HEK293 (cell line): ENCODE measurements around the gene ST3GAL2.

Experiments used
- CTCF ChIA-PET: fragments of 350-600 bp; formaldehyde crosslinking; extraction: SDS; loops from one replicate; lab custom pipeline; 2021; ENCODE audit warnings: antibody characterized with exemption; lab: Yijun Ruan, JAX
- POLR2A ChIA-PET: fragments of 300-600 bp; formaldehyde crosslinking; extraction: SDS; loops from one replicate; lab custom pipeline; 2020; ENCODE audit warnings: antibody characterized with exemption, inconsistent platforms; lab: Yijun Ruan, JAX
- H3K27ac ChIP-seq: fragments of 200-500 bp; sonication (Bioruptor generic); 2 replicates; pipeline ENCODE4 v1.5.1; 2014; ENCODE audit warnings: low read depth, low read length, control low read depth, inconsistent platforms; ENCODE audit errors: extremely low read depth
- H3K36me3 ChIP-seq, 2 experiments: fragments of 200-500 bp in 1 of 2; sonication (Bioruptor generic) in 1 of 2; 1 replicate in 1 of 2; 2 replicates in 1 of 2; pipeline ENCODE4 v1.5.1; 2014 to 2017; ENCODE audit warnings: inconsistent platforms in 2 of 2, low read length in 2 of 2; ENCODE audit not compliant: control insufficient read depth in 2 of 2, insufficient read depth in 1 of 2
- H3K4me1 ChIP-seq: fragments of 200-500 bp; sonication (Bioruptor generic); 2 replicates; pipeline ENCODE4 v1.5.1; 2014; ENCODE audit warnings: mild to moderate bottlenecking, low read length, inconsistent platforms; ENCODE audit not compliant: control insufficient read depth, insufficient read depth
- H3K4me3 ChIP-seq: 2 replicates; pipeline ENCODE4 v1.5.1; 2011; ENCODE audit warnings: low read depth, mild to moderate bottlenecking, control low read depth, low read length, moderate library complexity
- H3K9me3 ChIP-seq: fragments of 200-500 bp; sonication (Bioruptor generic); 2 replicates; pipeline ENCODE4 v1.5.1; 2014; ENCODE audit warnings: low read depth, low read length, inconsistent platforms; ENCODE audit not compliant: control insufficient read depth, insufficient read depth
- GFI1B ChIP-seq: fragments of 450-650 bp; formaldehyde crosslinking; IDR thresholded peaks from 2 replicates; pipeline ENCODE4 v1.5.1; 2016; ENCODE audit warnings: missing biosample characterization, missing genetic modification characterization
- GLI4 ChIP-seq: fragments of 450-650 bp; formaldehyde crosslinking; IDR thresholded peaks from 2 replicates; pipeline ENCODE4 v1.5.1; 2016; ENCODE audit warnings: missing biosample characterization, missing genetic modification characterization
- GLIS1 ChIP-seq: fragments of 450-650 bp; formaldehyde crosslinking; IDR thresholded peaks from 2 replicates; pipeline ENCODE4 v1.5.1; 2016; ENCODE audit warnings: missing biosample characterization, missing genetic modification characterization
- HIC1 ChIP-seq: fragments of 450-650 bp; formaldehyde crosslinking; IDR thresholded peaks from 2 replicates; pipeline ENCODE4 v1.5.1; 2016; ENCODE audit warnings: missing biosample characterization, missing genetic modification characterization
- IKZF3 ChIP-seq: fragments of 450-650 bp; IDR thresholded peaks from 2 replicates; pipeline ENCODE4 v1.5.0; 2018; ENCODE audit warnings: missing biosample characterization, mild to moderate bottlenecking, missing genetic modification characterization, moderate library complexity
- KLF1 ChIP-seq: fragments of 450-650 bp; formaldehyde crosslinking; IDR thresholded peaks from 2 replicates; pipeline ENCODE4 v1.5.1; 2016; ENCODE audit warnings: missing biosample characterization, missing genetic modification characterization
- OSR2 ChIP-seq: fragments of 450-650 bp; formaldehyde crosslinking; IDR thresholded peaks from 2 replicates; pipeline ENCODE4 v1.5.1; 2016; ENCODE audit warnings: missing biosample characterization, missing genetic modification characterization
- PRDM1 ChIP-seq: fragments of 450-650 bp; formaldehyde crosslinking; IDR thresholded peaks from 2 replicates; pipeline ENCODE4; 2016; ENCODE audit warnings: missing biosample characterization, missing genetic modification characterization
- PRDM10 ChIP-seq: fragments of 450-650 bp; formaldehyde crosslinking; IDR thresholded peaks from 2 replicates; pipeline ENCODE4 v1.5.1; 2016; ENCODE audit warnings: missing biosample characterization, missing genetic modification characterization
- TRIM28 ChIP-seq: IDR thresholded peaks from 2 replicates; pipeline ENCODE4 v1.6.1; 2011; ENCODE audit warnings: low read length, control low read depth, borderline replicate concordance
- ZBTB6 ChIP-seq: fragments of 450-650 bp; formaldehyde crosslinking; IDR thresholded peaks from 2 replicates; pipeline ENCODE4 v1.5.1; 2017; ENCODE audit warnings: missing biosample characterization, missing genetic modification characterization
- ZEB2 ChIP-seq: fragments of 450-650 bp; formaldehyde crosslinking; IDR thresholded peaks from 2 replicates; pipeline ENCODE4 v1.5.1; 2016; ENCODE audit warnings: missing biosample characterization, missing genetic modification characterization
- ZNF112 ChIP-seq: fragments of 450-650 bp; formaldehyde crosslinking; IDR thresholded peaks from 2 replicates; pipeline ENCODE4 v1.5.0; 2017; ENCODE audit warnings: missing biosample characterization, missing genetic modification characterization
- ZNF18 ChIP-seq: fragments of 450-650 bp; formaldehyde crosslinking; IDR thresholded peaks from 2 replicates; pipeline ENCODE4 v1.5.1; 2016; ENCODE audit warnings: missing biosample characterization, missing genetic modification characterization
- ZNF23 ChIP-seq: fragments of 450-650 bp; formaldehyde crosslinking; IDR thresholded peaks from 2 replicates; pipeline ENCODE4 v1.5.1; 2016; ENCODE audit warnings: missing biosample characterization, missing genetic modification characterization, borderline replicate concordance
- ZNF350 ChIP-seq: fragments of 450-650 bp; formaldehyde crosslinking; IDR thresholded peaks from 2 replicates; pipeline ENCODE4 v1.5.0; 2017; ENCODE audit warnings: missing biosample characterization, mild to moderate bottlenecking, missing genetic modification characterization
- ZNF48 ChIP-seq: fragments of 450-650 bp; formaldehyde crosslinking; IDR thresholded peaks from 2 replicates; pipeline ENCODE4 v1.5.1; 2016; ENCODE audit warnings: missing biosample characterization, missing genetic modification characterization
- ZNF610 ChIP-seq: fragments of 450-650 bp; formaldehyde crosslinking; IDR thresholded peaks from 2 replicates; pipeline ENCODE4 v1.5.1; 2016; ENCODE audit warnings: missing biosample characterization, missing genetic modification characterization, borderline replicate concordance
- ZNF768 ChIP-seq: fragments of 450-650 bp; formaldehyde crosslinking; IDR thresholded peaks from 2 replicates; pipeline ENCODE4 v1.5.1; 2018; ENCODE audit warnings: missing biosample characterization, mild to moderate bottlenecking, missing genetic modification characterization
- ZSCAN16 ChIP-seq: fragments of 450-650 bp; formaldehyde crosslinking; IDR thresholded peaks from 2 replicates; pipeline ENCODE4 v1.5.1; 2016; ENCODE audit warnings: missing biosample characterization, missing genetic modification characterization
- ZSCAN23 ChIP-seq: fragments of 450-650 bp; formaldehyde crosslinking; IDR thresholded peaks from 2 replicates; pipeline ENCODE4 v1.5.1; 2016; ENCODE audit warnings: missing biosample characterization, missing genetic modification characterization
- ZSCAN30 ChIP-seq: fragments of 450-650 bp; IDR thresholded peaks from 2 replicates; pipeline ENCODE4 v1.5.1; 2018; ENCODE audit warnings: missing biosample characterization, mild to moderate bottlenecking, missing genetic modification characterization, moderate library complexity
- ZXDB ChIP-seq: fragments of 450-650 bp; formaldehyde crosslinking; IDR thresholded peaks from 2 replicates; pipeline ENCODE4 v1.5.1; 2016; ENCODE audit warnings: missing biosample characterization, missing genetic modification characterization

Gene ST3GAL2

GRCh38 chr16:70429888-70430666, 8.8 kb downstream of the ST3GAL2 start:
- POLR2A ChIA-PET: no interaction called here
- H3K4me3 ChIP-seq: no peak overlapping the region
- peaks cover 22% of the 10 kb centered on the region for H3K4me1 ChIP-seq
- TF ChIP-seq ZNF18 (tag by site-specific recombination) (no peak), ZBTB6 (no peak), GLI4 (tag by site-specific recombination) (no peak), ZNF350 (tag by site-specific recombination) (no peak), ZNF23 (tag by site-specific recombination) (no peak), PRDM1 (tag by site-specific recombination) (no peak), ZSCAN16 (tag by site-specific recombination) (no peak), ZNF48 (tag by site-specific recombination) (no peak), ZEB2 (tag by site-specific recombination) (no peak), ZNF768 (no peak)
- H3K27ac ChIP-seq: peak overlapping the region; percentile 37
- CTCF ChIA-PET: interaction anchor here (0.6 kb wide), 1 partner anchor 24 kb away, joined by 4 read pairs; no protein-coding TSS in a partner anchor
- H3K9me3 ChIP-seq: no peaks in the 10 kb centered on the region
- H3K36me3 ChIP-seq: peaks cover 0 to 12% of the 10 kb centered on the region in 2 experiments; a peak in 1 of 3 replicates

- ChIA-PET POLR2A (interaction anchor here (0.6 to 1.5 kb wide), 10 partner anchors 9 to 140 kb away, joined by 3 to 12 read pairs (median 6); partner anchors contain the start of genes DDX19A and ST3GAL2), CTCF (interaction anchor here (0.6 to 0.8 kb wide), 2 partner anchors 9 to 1402 kb away, joined by 3 to 4 read pairs; no protein-coding TSS in a partner anchor)
- Histone ChIP-seq H3K27ac (peak overlapping the region; percentile 65), H3K4me1 (peaks cover 22% of the 10 kb centered on the region), H3K9me3 (no peaks in the 10 kb centered on the region), H3K36me3 (peaks cover 0 to 6% of the 10 kb centered on the region in 2 experiments; a peak in 1 of 3 replicates), H3K4me3 (no peak overlapping the region)
- TF ChIP-seq GFI1B (0 out of 2 replicates have a peak, but pooled peaks have one; percentile 13), IKZF3 (tag by site-specific recombination) (peak; percentile 76; the same call in 1 of the 2 replicates), ZNF112 (tag by site-specific recombination) (no peak), TRIM28 (peak; percentile 43; the same call in 1 of the 2 replicates), ZEB2 (tag by site-specific recombination) (0 out of 2 replicates have a peak, but pooled peaks have one; percentile 56), PRDM10 (peak; percentile 93), ZSCAN30 (tag by site-specific recombination) (peak; percentile 42; the same call in 1 of the 2 replicates), HIC1 (no peak), OSR2 (tag by site-specific recombination) (peak; percentile 57), KLF1 (tag by site-specific recombination) (0 out of 2 replicates have a peak, but pooled peaks have one; percentile 18), ZXDB (tag by site-specific recombination) (peak; percentile 68; the same call in 1 of the 2 replicates), ZSCAN23 (tag by site-specific recombination) (no peak), GLIS1 (tag by site-specific recombination) (peak; percentile 44), ZNF610 (tag by site-specific recombination) (no peak)
Measured at GRCh38 chr16:70428178-70428998, 10.5 kb downstream of the ST3GAL2 start.
